HepG2 (cell line): Measurements from ENCODE around the gene CPNE2. TPM values are rescaled to one million over a fixed set of nuclear protein-coding genes. Genes with fewer than 3 reads are reported as not detected.

Experiments
- ARID5B ChIP-seq: IDR thresholded peaks from 2 replicates; pipeline ENCODE4 v1.4.0; 2020; ENCODE audit warnings: mild to moderate bottlenecking, missing genetic modification reagents
- BCL6 ChIP-seq: IDR thresholded peaks from 2 replicates; pipeline ENCODE4 v1.6.1; 2016; ENCODE audit warnings: missing genetic modification reagents, missing compliant biosample characterization
- CENPX ChIP-seq: sonication (generic); formaldehyde crosslinking; IDR thresholded peaks from 2 replicates; pipeline ENCODE4 v1.9.0; 2021; ENCODE audit warnings: mild to moderate bottlenecking, missing genetic modification reagents, moderate library complexity
- CREM ChIP-seq, 2 experiments: sonication (generic) in 1 of 2; formaldehyde crosslinking in 1 of 2; IDR thresholded peaks; 2 replicates each; pipeline versions ENCODE4 v1.4.0 to v1.6.1; 2016 to 2020; ENCODE audit warnings: antibody characterized with exemption in 1 of 2, mild to moderate bottlenecking in 1 of 2, missing genetic modification reagents in 1 of 2
- FLYWCH1 ChIP-seq: sonication (generic); formaldehyde crosslinking; IDR thresholded peaks from 2 replicates; pipeline ENCODE4 v1.8.1; 2023; ENCODE audit warnings: mild to moderate bottlenecking, missing genetic modification reagents
- FOXO1 ChIP-seq: sonication (generic); formaldehyde crosslinking; IDR thresholded peaks from 2 replicates; pipeline ENCODE4 v1.4.0; 2020; ENCODE audit warnings: missing genetic modification reagents
- GZF1 ChIP-seq: sonication (generic); formaldehyde crosslinking; IDR thresholded peaks from 2 replicates; pipeline ENCODE4 v1.5.1; 2020; ENCODE audit warnings: mild to moderate bottlenecking, missing genetic modification reagents
- MAFK ChIP-seq, 2 experiments: IDR thresholded peaks in 1 of 2; conservative IDR thresholded peaks in 1 of 2; 2 replicates each; pipeline ENCODE4 v1.6.1; 2011; ENCODE audit warnings: improper control_type of control experiment in 2 of 2, low read length in 2 of 2
- MYPOP ChIP-seq: sonication (generic); formaldehyde crosslinking; IDR thresholded peaks from 2 replicates; pipeline ENCODE4 v1.8.1; 2023; ENCODE audit warnings: mild to moderate bottlenecking, moderate library complexity, missing genetic modification reagents
- NR2F2 ChIP-seq: IDR thresholded peaks from 2 replicates; pipeline ENCODE4 v1.6.1; 2012; ENCODE audit warnings: low read depth, inconsistent platforms, borderline replicate concordance
- RCOR2 ChIP-seq: IDR thresholded peaks from 2 replicates; pipeline ENCODE4 v1.6.1; 2016; ENCODE audit warnings: missing biosample characterization, missing genetic modification reagents
- SAP130 ChIP-seq: IDR thresholded peaks from 2 replicates; pipeline ENCODE4 v1.6.1; 2016; ENCODE audit warnings: low read depth
- SRF ChIP-seq: IDR thresholded peaks from 2 replicates; pipeline ENCODE4 v1.6.1; 2011; ENCODE audit warnings: mild to moderate bottlenecking, low read depth, low read length, moderate library complexity
- TCF7 ChIP-seq: sonication (generic); IDR thresholded peaks from 2 replicates; pipeline ENCODE4 v1.6.1; 2016; ENCODE audit warnings: antibody characterized with exemption, low read depth
- ZNF670 ChIP-seq: sonication (generic); formaldehyde crosslinking; IDR thresholded peaks from 2 replicates; pipeline ENCODE4 v1.8.0; 2022; ENCODE audit warnings: mild to moderate bottlenecking, missing genetic modification reagents, borderline replicate concordance
- ZNF75D ChIP-seq: sonication (generic); formaldehyde crosslinking; IDR thresholded peaks from 2 replicates; pipeline ENCODE4 v1.8.1; 2023; ENCODE audit warnings: missing genetic modification reagents, mild to moderate bottlenecking, borderline replicate concordance
- ZSCAN12 ChIP-seq: sonication (generic); formaldehyde crosslinking; IDR thresholded peaks from 2 replicates; pipeline ENCODE4 v1.9.0; 2021; ENCODE audit warnings: mild to moderate bottlenecking, missing genetic modification reagents
- polyA plus RNA-seq, 8 experiments: library from polyadenylated mRNA; depleted of rRNA in 3 of 8; stranded (reverse) in 7 of 8; unstranded in 1 of 8; fragments of >200 nt; fragmentation: Illumina TruSeq in 4 of 8; extraction: Trizol in 4 of 8; gene quantifications; 2 replicates each; pipeline versions ENCODE4 v1.2.1 to v1.2.3, GENCODE V29; 2011 to 2016; ENCODE audit warnings: low read depth in 4 of 8, missing spikeins in 1 of 8, mixed read lengths in 1 of 8; ENCODE audit not compliant: insufficient read depth in 1 of 8
- total RNA-seq, 5 experiments: library from RNA; depleted of rRNA; stranded (reverse); fragments of >200 nt; fragmentation: Illumina TruSeq; extraction: Trizol; gene quantifications; 2 replicates each; pipeline ENCODE4 v1.2.3, GENCODE V29; 2016; ENCODE audit warnings: low read depth in 1 of 5
- TF ChIP-seq, protein P1 (sequence below): sonication (generic); formaldehyde crosslinking; IDR thresholded peaks from 2 replicates; pipeline ENCODE4 v1.4.0; 2020; ENCODE audit warnings: missing genetic modification reagents
- TF ChIP-seq, protein P2 (sequence below): sonication (generic); formaldehyde crosslinking; IDR thresholded peaks from 2 replicates; pipeline ENCODE4 v1.4.0; 2020; ENCODE audit warnings: mild to moderate bottlenecking, missing genetic modification reagents, borderline replicate concordance

The CPNE2 gene
- total and polyA plus RNA-seq, 2 of the 13 experiments (the other 11 are each of a cell fraction or from before 2014, with no cell fraction given) = 10.6 to 23.3 TPM

- TF ChIP-seq ZNF670 (CRISPR knock-in tag) (peak; percentile 78; the same call in 1 of the 2 replicates), FOXO1 (CRISPR knock-in tag) (peak; percentile 57; the same call in 1 of the 2 replicates), SAP130 (CRISPR knock-in tag) (peak; percentile 23; the same call in 1 of the 2 replicates), ARID5B (CRISPR knock-in tag) (peak; percentile 87), MAFK (conservative IDR thresholded peaks at IDR 0.05 in 1 of 2, IDR thresholded peaks at IDR 0.05 in 1 of 2; ENCODE audit: low read length in 2 of 2) (no peak), CENPX (CRISPR knock-in tag) (no peak), ZSCAN12 (CRISPR knock-in tag) (no peak), ZNF75D (no peak), NR2F2 (peak; percentile 86; the same call in 1 of the 2 replicates), MYPOP (CRISPR knock-in tag) (no peak), TCF7 (peak; percentile 96), CREM (IDR thresholded peaks at IDR 0.05) (peak; percentile 81), CREM (CRISPR knock-in tag; IDR thresholded peaks at IDR 0.05) (no peak), RCOR2 (CRISPR knock-in tag) (peak; percentile 54; the same call in 1 of the 2 replicates), GZF1 (0 out of 2 replicates have a peak, but pooled peaks have one; percentile 18), BCL6 (CRISPR knock-in tag) (peak; percentile 92), SRF (no peak), FLYWCH1 (CRISPR knock-in tag) (no peak)
- TF ChIP-seq, protein P1, sequence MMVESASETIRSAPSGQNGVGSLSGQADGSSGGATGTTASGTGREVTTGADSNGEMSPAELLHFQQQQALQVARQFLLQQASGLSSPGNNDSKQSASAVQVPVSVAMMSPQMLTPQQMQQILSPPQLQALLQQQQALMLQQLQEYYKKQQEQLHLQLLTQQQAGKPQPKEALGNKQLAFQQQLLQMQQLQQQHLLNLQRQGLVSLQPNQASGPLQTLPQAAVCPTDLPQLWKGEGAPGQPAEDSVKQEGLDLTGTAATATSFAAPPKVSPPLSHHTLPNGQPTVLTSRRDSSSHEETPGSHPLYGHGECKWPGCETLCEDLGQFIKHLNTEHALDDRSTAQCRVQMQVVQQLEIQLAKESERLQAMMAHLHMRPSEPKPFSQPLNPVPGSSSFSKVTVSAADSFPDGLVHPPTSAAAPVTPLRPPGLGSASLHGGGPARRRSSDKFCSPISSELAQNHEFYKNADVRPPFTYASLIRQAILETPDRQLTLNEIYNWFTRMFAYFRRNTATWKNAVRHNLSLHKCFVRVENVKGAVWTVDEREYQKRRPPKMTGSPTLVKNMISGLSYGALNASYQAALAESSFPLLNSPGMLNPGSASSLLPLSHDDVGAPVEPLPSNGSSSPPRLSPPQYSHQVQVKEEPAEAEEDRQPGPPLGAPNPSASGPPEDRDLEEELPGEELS (CRISPR knock-in tag) = peak; percentile 82
- TF ChIP-seq, protein P2, sequence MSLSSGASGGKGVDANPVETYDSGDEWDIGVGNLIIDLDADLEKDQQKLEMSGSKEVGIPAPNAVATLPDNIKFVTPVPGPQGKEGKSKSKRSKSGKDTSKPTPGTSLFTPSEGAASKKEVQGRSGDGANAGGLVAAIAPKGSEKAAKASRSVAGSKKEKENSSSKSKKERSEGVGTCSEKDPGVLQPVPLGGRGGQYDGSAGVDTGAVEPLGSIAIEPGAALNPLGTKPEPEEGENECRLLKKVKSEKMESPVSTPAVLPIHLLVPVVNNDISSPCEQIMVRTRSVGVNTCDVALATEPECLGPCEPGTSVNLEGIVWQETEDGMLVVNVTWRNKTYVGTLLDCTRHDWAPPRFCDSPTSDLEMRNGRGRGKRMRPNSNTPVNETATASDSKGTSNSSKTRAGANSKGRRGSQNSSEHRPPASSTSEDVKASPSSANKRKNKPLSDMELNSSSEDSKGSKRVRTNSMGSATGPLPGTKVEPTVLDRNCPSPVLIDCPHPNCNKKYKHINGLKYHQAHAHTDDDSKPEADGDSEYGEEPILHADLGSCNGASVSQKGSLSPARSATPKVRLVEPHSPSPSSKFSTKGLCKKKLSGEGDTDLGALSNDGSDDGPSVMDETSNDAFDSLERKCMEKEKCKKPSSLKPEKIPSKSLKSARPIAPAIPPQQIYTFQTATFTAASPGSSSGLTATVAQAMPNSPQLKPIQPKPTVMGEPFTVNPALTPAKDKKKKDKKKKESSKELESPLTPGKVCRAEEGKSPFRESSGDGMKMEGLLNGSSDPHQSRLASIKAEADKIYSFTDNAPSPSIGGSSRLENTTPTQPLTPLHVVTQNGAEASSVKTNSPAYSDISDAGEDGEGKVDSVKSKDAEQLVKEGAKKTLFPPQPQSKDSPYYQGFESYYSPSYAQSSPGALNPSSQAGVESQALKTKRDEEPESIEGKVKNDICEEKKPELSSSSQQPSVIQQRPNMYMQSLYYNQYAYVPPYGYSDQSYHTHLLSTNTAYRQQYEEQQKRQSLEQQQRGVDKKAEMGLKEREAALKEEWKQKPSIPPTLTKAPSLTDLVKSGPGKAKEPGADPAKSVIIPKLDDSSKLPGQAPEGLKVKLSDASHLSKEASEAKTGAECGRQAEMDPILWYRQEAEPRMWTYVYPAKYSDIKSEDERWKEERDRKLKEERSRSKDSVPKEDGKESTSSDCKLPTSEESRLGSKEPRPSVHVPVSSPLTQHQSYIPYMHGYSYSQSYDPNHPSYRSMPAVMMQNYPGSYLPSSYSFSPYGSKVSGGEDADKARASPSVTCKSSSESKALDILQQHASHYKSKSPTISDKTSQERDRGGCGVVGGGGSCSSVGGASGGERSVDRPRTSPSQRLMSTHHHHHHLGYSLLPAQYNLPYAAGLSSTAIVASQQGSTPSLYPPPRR (CRISPR knock-in tag) = peak; percentile 34; the same call in 1 of the 2 replicates
Observed at GRCh38 chr16:57156351-57156703, 63.9 kb downstream of the CPNE2 start (continued).
